H9 (cell line): Measurements from ENCODE around the gene ELAC2. TPM values are rescaled to one million over a fixed set of nuclear protein-coding genes. Genes with fewer than 3 reads are reported as not detected.

Source experiments
- DNase-seq: peaks from one replicate; pipeline ENCODE4 v3.0.0-alpha.2; 2017
- H2AFZ ChIP-seq: one replicate; pipeline ENCODE4 v1.6.1; 2013; ENCODE audit warnings: mild to moderate bottlenecking, low read length, control low read depth, moderate library complexity
- H2AK5ac ChIP-seq: 2 replicates; pipeline ENCODE4 v1.6.1; 2013; ENCODE audit warnings: low read length, control low read depth, mixed read lengths; ENCODE audit not compliant: insufficient read length
- H2BK120ac ChIP-seq: one replicate; pipeline ENCODE4 v1.6.1; 2013; ENCODE audit warnings: low read depth, mild to moderate bottlenecking, low read length, control low read depth, inconsistent platforms; ENCODE audit not compliant: poor library complexity, severe bottlenecking
- H2BK12ac ChIP-seq: 2 replicates; pipeline ENCODE4 v1.6.1; 2013; ENCODE audit warnings: low read length, control low read depth, mixed read lengths, low read depth; ENCODE audit not compliant: insufficient read length
- H2BK15ac ChIP-seq: 2 replicates; pipeline ENCODE4 v1.6.1; 2013; ENCODE audit warnings: low read depth, low read length, control low read depth
- H2BK20ac ChIP-seq: one replicate; pipeline ENCODE4 v1.6.1; 2013; ENCODE audit warnings: low read depth, mild to moderate bottlenecking, low read length, control low read depth, inconsistent platforms; ENCODE audit not compliant: poor library complexity, severe bottlenecking
- H2BK5ac ChIP-seq: 2 replicates; pipeline ENCODE4 v1.6.1; 2013; ENCODE audit warnings: low read length, control low read depth, mixed read lengths; ENCODE audit not compliant: insufficient read length
- H3K14ac ChIP-seq: 2 replicates; pipeline ENCODE4 v1.6.1; 2013; ENCODE audit warnings: low read length, control low read depth; ENCODE audit not compliant: insufficient read depth
- H3K18ac ChIP-seq: 2 replicates; pipeline ENCODE4 v1.6.1; 2013; ENCODE audit warnings: low read depth, mild to moderate bottlenecking, mixed read lengths, low read length, control low read depth; ENCODE audit not compliant: insufficient read length
- H3K23ac ChIP-seq: 2 replicates; pipeline ENCODE4 v1.6.1; 2013; ENCODE audit warnings: low read length, control low read depth, mixed read lengths, low read depth; ENCODE audit not compliant: insufficient read length
- H3K23me2 ChIP-seq: 2 replicates; pipeline ENCODE4 v1.6.1; 2013; ENCODE audit warnings: low read depth, mild to moderate bottlenecking, mixed read lengths, low read length, control low read depth; ENCODE audit not compliant: insufficient read length, poor library complexity, severe bottlenecking
- H3K27ac ChIP-seq: 2 replicates; pipeline ENCODE4 v1.5.1; 2013; ENCODE audit warnings: low read length, control low read depth, mixed read lengths, low read depth; ENCODE audit not compliant: insufficient read length
- H3K27me3 ChIP-seq: 2 replicates; pipeline ENCODE4 v1.6.1; 2013; ENCODE audit warnings: low read length, control low read depth, inconsistent platforms; ENCODE audit not compliant: insufficient read depth
- H3K4ac ChIP-seq: 2 replicates; pipeline ENCODE4 v1.6.1; 2013; ENCODE audit warnings: low read depth, mild to moderate bottlenecking, control low read depth, inconsistent platforms, low read length, moderate library complexity
- H3K4me1 ChIP-seq: 2 replicates; pipeline ENCODE4 v1.6.1; 2013; ENCODE audit warnings: low read length, control low read depth, inconsistent platforms; ENCODE audit not compliant: insufficient read depth
- H3K4me2 ChIP-seq: 2 replicates; pipeline ENCODE4 v1.6.1; 2013; ENCODE audit warnings: low read length, control low read depth, mixed read lengths; ENCODE audit not compliant: insufficient read length, insufficient read depth
- H3K56ac ChIP-seq: 2 replicates; pipeline ENCODE4 v1.6.1; 2013; ENCODE audit warnings: low read depth, mild to moderate bottlenecking, mixed read lengths, low read length, control low read depth; ENCODE audit not compliant: insufficient read length
- H3K79me1 ChIP-seq: 2 replicates; pipeline ENCODE4 v1.6.1; 2013; ENCODE audit warnings: low read depth, mild to moderate bottlenecking, moderate library complexity, low read length, control low read depth, inconsistent platforms; ENCODE audit not compliant: insufficient read depth, poor library complexity, severe bottlenecking
- H3K79me2 ChIP-seq: 2 replicates; pipeline ENCODE4 v1.6.1; 2013; ENCODE audit warnings: low read length, control low read depth, inconsistent platforms; ENCODE audit not compliant: insufficient read depth
- H3K9ac ChIP-seq: 2 replicates; pipeline ENCODE4 v1.6.1; 2013; ENCODE audit warnings: low read length, control low read depth, mixed read lengths; ENCODE audit not compliant: insufficient read length; ENCODE audit errors: extremely low read depth
- H3K9me3 ChIP-seq: one replicate; pipeline ENCODE4 v1.6.1; 2013; ENCODE audit warnings: low read depth, low read length, inconsistent platforms; ENCODE audit not compliant: control insufficient read depth
- H3T11ph ChIP-seq: one replicate; pipeline ENCODE4 v1.6.1; 2013; ENCODE audit warnings: mild to moderate bottlenecking, low read length, control low read depth, inconsistent platforms
- H4K20me1 ChIP-seq: one replicate; pipeline ENCODE4 v1.6.1; 2013; ENCODE audit not compliant: control insufficient read depth, insufficient read length, insufficient read depth
- H4K5ac ChIP-seq: 2 replicates; pipeline ENCODE4 v1.6.1; 2013; ENCODE audit warnings: low read depth, mild to moderate bottlenecking, mixed read lengths, low read length, control low read depth; ENCODE audit not compliant: insufficient read length
- H4K8ac ChIP-seq: replicated peaks from 2 replicates; pipeline ENCODE4 v1.6.1; 2013; ENCODE audit warnings: low read length, control low read depth, mixed read lengths, low read depth; ENCODE audit not compliant: insufficient read length
- H4K91ac ChIP-seq: 2 replicates; pipeline ENCODE4 v1.6.1; 2013; ENCODE audit warnings: low read depth, mild to moderate bottlenecking, moderate library complexity, mixed read lengths, low read length, control low read depth; ENCODE audit not compliant: insufficient read length
- H3K27ac Mint-ChIP-seq, 3 experiments: 2 replicates in 2 of 3; 3 replicates in 1 of 3; pipeline ENCODE4 v1.8.0; 2020 to 2021; ENCODE audit warnings: mixed read lengths in 3 of 3, mild to moderate bottlenecking in 1 of 3, moderate library complexity in 1 of 3
- H3K27me3 Mint-ChIP-seq: 2 replicates; pipeline ENCODE4 v1.8.0; 2021; ENCODE audit warnings: low read depth, mild to moderate bottlenecking, moderate library complexity, mixed read lengths
- H3K36me3 Mint-ChIP-seq, 3 experiments: 2 replicates in 2 of 3; 3 replicates in 1 of 3; pipeline ENCODE4 v1.8.0; 2020 to 2021; ENCODE audit warnings: low read depth in 3 of 3, mixed read lengths in 3 of 3; ENCODE audit not compliant: insufficient read depth in 1 of 3
- H3K4me1 Mint-ChIP-seq, 2 experiments: 2 replicates each; pipeline ENCODE4 v1.8.0; 2020; ENCODE audit warnings: mixed read lengths in 2 of 2
- H3K4me3 Mint-ChIP-seq, 2 experiments: 2 replicates in 1 of 2; 3 replicates in 1 of 2; pipeline ENCODE4 v1.8.0; 2020 to 2021; ENCODE audit warnings: mild to moderate bottlenecking in 2 of 2, mixed read lengths in 2 of 2, moderate library complexity in 1 of 2
- H3K9me3 Mint-ChIP-seq, 2 experiments: 2 replicates in 1 of 2; 3 replicates in 1 of 2; pipeline ENCODE4 v1.8.0; 2020; ENCODE audit warnings: mild to moderate bottlenecking in 2 of 2, mixed read lengths in 2 of 2, moderate library complexity in 1 of 2
- CTCF ChIP-seq: fragments of 200-600 bp; sonication (generic); conservative IDR thresholded peaks from 3 replicates; pipeline ENCODE4 v1.8.0; 2021; ENCODE audit warnings: antibody characterized with exemption, mild to moderate bottlenecking
- WGBS: extraction: QIAGEN DNeasy Blood & Tissue Kit; methylation state at CpG from one replicate; pipeline ENCODE4 v1.1.7; 2013; ENCODE audit warnings: missing lambda C conversion rate, low lambda C conversion rate, mixed read lengths; ENCODE audit not compliant: insufficient read length; ENCODE audit errors: extremely low coverage; 5-methylcytosine and 5-hydroxymethylcytosine counted together
- total RNA-seq: library from RNA; stranded (reverse); gene quantifications from 2 replicates; pipeline ENCODE4 v1.2.1, GENCODE V29; 2021

The ELAC2 gene
- total RNA-seq, 1 experiment from 2014 or later = 90.7 TPM

DNA sequence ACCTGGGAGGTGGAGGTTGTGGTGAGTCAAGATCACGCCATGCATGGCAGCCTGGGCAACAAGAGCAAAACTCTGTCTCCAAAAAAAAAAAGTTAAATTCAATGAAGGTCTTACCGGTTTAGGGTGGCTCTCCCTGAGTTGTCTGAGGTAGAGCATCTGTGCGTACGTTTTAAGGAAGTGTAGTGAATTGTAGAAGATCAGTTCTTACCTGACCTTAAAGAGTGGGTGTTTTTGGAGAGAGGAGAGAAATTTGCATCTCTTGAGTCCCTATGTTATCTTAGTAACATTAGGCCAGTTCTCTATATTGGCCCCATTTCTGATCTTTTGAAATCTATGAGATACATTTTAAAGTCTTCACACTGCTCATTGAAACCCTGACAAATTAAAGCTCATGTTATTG, 56.2 kb downstream of the ELAC2 start:
- H3K56ac ChIP-seq = no peak overlapping the region
- no peak overlapping the region for H4K91ac ChIP-seq
- no peak overlapping the region for H2BK15ac ChIP-seq
- H2BK120ac ChIP-seq = no peak overlapping the region
- Mint-ChIP-seq H3K27me3 (no peaks in the 10 kb centered on the region), H3K36me3 (peaks cover 13 to 33% (median 32%) of the 10 kb centered on the region in 3 experiments), H3K27ac (no peak overlapping the region), H3K4me1 (no peaks in the 10 kb centered on the region), H3K4me3 (no peak overlapping the region), H3K9me3 (no peaks in the 10 kb centered on the region; a peak in 1 of 5 replicates)
- H3K23ac ChIP-seq = no peak overlapping the region
- no peak for DNase-seq
- H3K27ac ChIP-seq = no peak overlapping the region
- no peak overlapping the region for H3T11ph ChIP-seq
- H3K9me3 ChIP-seq = no peaks in the 10 kb centered on the region
- no peak for TF ChIP-seq CTCF
- H3K4ac ChIP-seq = no peak overlapping the region
- H3K23me2 ChIP-seq = no peaks in the 10 kb centered on the region
- no peak overlapping the region for H3K18ac ChIP-seq
- H2BK20ac ChIP-seq = no peak overlapping the region
- no peaks in the 10 kb centered on the region for H3K79me2 ChIP-seq
- WGBS = no CpG with 5 or more reads among the region's 4 CpGs
- H4K20me1 ChIP-seq = no peaks in the 10 kb centered on the region
- no peaks in the 10 kb centered on the region for H3K79me1 ChIP-seq
- no peak overlapping the region for H3K14ac ChIP-seq
- no peak overlapping the region for H4K5ac ChIP-seq
- H2BK12ac ChIP-seq = no peak overlapping the region
- no peak overlapping the region for H2AK5ac ChIP-seq
- no peak overlapping the region for H4K8ac ChIP-seq
- H3K4me2 ChIP-seq = no peak overlapping the region
- H3K9ac ChIP-seq = no peak overlapping the region
- no peak overlapping the region for H2BK5ac ChIP-seq
- no peak overlapping the region for H2AFZ ChIP-seq
- no peaks in the 10 kb centered on the region for H3K4me1 ChIP-seq
- no peaks in the 10 kb centered on the region for H3K27me3 ChIP-seq
